Pericardium fibroblast (primary cell): ENCODE measurements around the gene SH2D2A. TPM values are rescaled to one million over a fixed set of nuclear protein-coding genes. Genes with fewer than 3 reads are reported as not detected.

Experiments
- total RNA-seq: library from RNA; depleted of rRNA; stranded (reverse); fragments of >200 nt; gene quantifications from 2 replicates; pipeline ENCODE4 v1.2.3, GENCODE V29; 2015

The SH2D2A gene
- 0.23 TPM in 1 of 2 replicates, not detected in the other for total RNA-seq

DNA sequence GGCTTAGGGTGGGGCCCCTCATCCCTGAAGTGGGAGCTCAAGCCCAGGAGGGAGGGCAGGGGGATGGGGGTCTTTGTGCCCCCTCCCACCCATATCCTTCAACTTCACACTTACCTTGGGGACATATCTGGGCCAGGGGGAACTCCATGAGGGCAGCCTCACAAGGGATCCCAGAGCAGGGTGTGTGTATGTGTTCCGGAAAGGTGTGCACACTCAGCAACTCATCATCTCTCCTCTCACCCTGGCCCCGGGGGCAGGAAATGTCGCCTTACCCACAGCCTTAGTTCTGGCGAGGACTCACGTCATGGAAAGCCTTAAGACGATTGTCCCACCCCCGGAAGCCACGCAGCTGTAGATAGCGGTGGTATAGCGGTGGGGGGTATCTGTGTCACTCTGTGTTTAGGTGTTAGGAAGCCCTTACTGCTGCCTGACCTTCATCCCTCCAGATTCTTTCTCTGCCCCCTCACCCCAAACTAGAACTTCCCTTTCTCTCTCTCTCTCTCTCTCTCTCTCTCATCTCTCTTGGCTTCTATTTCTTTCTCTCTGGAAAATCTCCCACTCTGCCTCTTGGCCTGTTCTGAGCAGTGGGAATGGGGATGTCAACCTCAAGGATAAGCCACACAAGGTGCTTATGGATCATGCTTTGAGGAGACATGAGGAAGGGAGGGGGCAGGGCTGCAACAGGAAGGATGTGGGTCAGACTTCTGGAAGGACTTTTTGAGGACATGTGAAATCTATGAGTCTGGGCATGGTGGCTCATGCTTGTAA is at the start of gene SH2D2A:
SH2D2A (minus strand) TSS at position 288 of the 768 bp plus-strand sequence; CDS start at position 148, 140 bp downstream.

DNA sequence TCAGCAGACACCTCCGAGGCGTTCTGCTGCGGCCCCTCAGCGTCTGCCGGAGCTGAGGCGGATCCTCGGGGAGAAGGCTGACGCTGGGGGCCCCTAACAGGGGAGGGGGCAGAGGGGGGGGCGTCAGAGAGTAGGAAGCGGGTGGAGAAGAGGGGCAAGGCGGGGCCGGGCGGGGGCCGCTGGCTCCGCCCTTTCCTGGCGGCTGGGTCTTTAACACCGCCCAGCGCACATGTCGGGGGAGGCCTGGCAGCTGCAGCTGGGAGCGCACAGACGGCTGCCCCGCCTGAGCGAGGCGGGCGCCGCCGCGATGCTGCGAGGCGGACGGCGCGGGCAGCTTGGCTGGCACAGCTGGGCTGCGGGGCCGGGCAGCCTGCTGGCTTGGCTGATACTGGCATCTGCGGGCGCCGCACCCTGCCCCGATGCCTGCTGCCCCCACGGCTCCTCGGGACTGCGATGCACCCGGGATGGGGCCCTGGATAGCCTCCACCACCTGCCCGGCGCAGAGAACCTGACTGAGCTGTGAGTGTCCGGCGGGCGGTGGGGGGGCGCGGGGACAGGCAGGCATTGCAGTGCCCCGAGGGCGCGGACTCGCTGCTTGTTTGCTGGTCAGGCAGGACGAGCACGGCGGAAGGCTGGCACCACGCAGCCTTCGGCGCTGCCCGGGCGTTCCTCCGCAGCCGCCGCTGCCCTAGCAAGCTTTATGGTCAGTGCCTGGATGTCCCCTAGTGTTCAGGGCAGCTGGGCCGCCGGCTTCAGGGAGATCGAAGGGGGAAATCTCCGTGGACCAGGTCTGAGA is 44.2 kb upstream of the SH2D2A start, which contains the start of gene NTRK1:
NTRK1 (plus strand) TSS at position 238 of the 796 bp plus-strand sequence; CDS start at position 308, 70 bp downstream.

DNA sequence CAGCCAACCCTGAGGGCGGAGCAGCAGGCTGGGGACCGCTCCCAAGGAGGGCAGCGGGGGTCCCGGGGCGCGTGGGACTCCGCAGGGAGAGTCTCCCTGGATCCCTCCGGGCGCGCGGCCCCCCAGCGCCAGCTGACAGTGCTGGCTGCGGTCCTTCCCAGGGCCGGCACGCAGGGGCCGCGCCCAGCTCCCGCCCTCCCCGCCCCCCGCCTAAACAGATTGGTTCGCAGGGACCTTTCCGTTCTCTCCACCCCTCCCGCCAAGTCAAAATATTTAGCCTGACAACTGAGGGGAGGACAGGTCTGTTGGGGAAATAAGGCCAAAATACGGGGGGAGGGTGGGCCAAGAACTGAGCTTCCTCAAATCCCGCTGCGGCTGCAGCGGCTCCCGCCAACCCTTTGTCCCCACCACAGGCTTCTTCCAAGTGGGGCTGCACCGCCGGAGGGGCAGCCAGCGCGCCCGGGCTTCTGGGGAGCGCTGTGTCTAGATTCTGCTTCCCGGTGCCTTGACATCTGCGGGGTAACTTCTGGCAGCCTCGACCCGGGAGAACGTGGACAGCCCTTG is 42.4 kb upstream of the SH2D2A start, which contains the start of gene INSRR:
INSRR (minus strand) TSS at position 159 of the 564 bp plus-strand sequence. CDS start 496 bp downstream, outside the sequence.

DNA sequence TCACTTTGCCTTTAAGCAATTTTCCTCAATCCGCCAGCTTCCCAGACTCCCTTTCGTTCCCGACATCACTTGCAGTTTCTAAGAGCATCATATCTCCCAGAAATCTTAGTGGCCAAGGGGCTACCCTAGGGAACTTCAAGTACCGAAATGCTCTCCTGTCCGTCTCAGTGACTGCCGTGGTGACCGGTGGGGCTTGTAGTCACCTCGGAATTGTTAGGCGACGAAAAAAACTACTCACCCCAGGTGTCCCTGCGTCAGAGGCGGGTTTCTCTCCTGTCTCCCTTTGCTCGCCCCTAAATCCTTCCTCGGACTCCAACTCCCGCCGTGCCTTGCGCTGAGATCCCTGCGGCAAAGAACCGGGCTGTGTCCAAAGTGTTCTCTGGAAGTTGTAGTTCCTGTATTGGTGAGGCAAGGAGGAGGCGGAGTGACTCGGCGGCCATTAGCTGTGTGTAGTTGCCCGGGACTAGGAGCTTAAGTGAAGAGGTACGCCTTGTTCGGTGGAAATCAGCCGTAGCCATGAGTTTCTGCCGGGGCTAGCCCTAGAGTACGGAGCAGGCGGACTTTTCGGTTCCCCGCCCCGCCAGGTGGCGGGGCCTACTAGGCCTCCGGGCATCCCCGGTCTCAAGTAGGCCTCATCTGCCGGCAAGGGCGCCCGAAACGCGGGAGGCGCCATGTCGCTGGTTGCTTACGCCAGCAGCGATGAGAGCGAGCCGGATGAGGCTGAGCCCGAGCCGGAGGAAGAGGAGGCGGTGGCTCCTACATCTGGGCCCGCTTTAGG is 49.4 kb downstream of the SH2D2A start, which contains the start of gene PRCC:
PRCC (plus strand) TSS at position 435 of the 778 bp plus-strand sequence; CDS start at position 672, 237 bp downstream.

Other genes with a start within 250 kb of the SH2D2A start
- gene IQGAP3, start 244.3 kb downstream of the SH2D2A start, total RNA-seq, result 0.58 and 0.85 TPM in 2 replicates
- not detected in 2 replicates for gene TTC24, start 237.1 kb downstream of the SH2D2A start, total RNA-seq
- gene NAXE, start 225.1 kb downstream of the SH2D2A start, total RNA-seq, result 61.6 and 67.2 TPM in 2 replicates
- gene GPATCH4, start 215.4 kb downstream of the SH2D2A start, total RNA-seq, result 8.4 and 13.9 TPM in 2 replicates
- not detected in 2 replicates for gene HAPLN2, start 197.4 kb downstream of the SH2D2A start, total RNA-seq
- not detected in 2 replicates for gene BCAN, start 174.7 kb downstream of the SH2D2A start, total RNA-seq
- gene NES, start 139.4 kb downstream of the SH2D2A start, total RNA-seq, result 10.2 and 26.6 TPM in 2 replicates
- 58.3 and 150 TPM in 2 replicates for gene CRABP2, start 111.3 kb downstream of the SH2D2A start, total RNA-seq
- 18.2 and 18.3 TPM in 2 replicates for gene METTL25B, start 88.4 kb downstream of the SH2D2A start, total RNA-seq
- 14.9 and 21.5 TPM in 2 replicates for gene ISG20L2, start 88.1 kb downstream of the SH2D2A start, total RNA-seq
- gene MRPL24, start 75.8 kb downstream of the SH2D2A start, total RNA-seq, result 52.3 and 57.1 TPM in 2 replicates
- gene HDGF, start 65.2 kb downstream of the SH2D2A start, total RNA-seq, result 120 and 124 TPM in 2 replicates
- 30.3 and 42.1 TPM in 2 replicates for gene PRCC, start 49.3 kb downstream of the SH2D2A start, total RNA-seq
- gene INSRR, start 42.3 kb upstream of the SH2D2A start, total RNA-seq, result not detected in 2 replicates
- not detected in 2 replicates for gene NTRK1, start 44.0 kb upstream of the SH2D2A start, total RNA-seq
- 20.1 and 23.8 TPM in 2 replicates for gene PEAR1, start 76.9 kb upstream of the SH2D2A start, total RNA-seq
- not detected in 2 replicates for gene LRRC71, start 103.8 kb upstream of the SH2D2A start, total RNA-seq
- gene ARHGEF11, start 228.9 kb upstream of the SH2D2A start, total RNA-seq, result 20.2 and 24.9 TPM in 2 replicates